Measurements from ENCODE around the gene DHX16. TPM values are rescaled to one million over a fixed set of nuclear protein-coding genes. Genes with fewer than 3 reads are reported as not detected.

Gene DHX16
- total RNA-seq, 1 experiment from 2014 or later = 34.8 TPM

DNA sequence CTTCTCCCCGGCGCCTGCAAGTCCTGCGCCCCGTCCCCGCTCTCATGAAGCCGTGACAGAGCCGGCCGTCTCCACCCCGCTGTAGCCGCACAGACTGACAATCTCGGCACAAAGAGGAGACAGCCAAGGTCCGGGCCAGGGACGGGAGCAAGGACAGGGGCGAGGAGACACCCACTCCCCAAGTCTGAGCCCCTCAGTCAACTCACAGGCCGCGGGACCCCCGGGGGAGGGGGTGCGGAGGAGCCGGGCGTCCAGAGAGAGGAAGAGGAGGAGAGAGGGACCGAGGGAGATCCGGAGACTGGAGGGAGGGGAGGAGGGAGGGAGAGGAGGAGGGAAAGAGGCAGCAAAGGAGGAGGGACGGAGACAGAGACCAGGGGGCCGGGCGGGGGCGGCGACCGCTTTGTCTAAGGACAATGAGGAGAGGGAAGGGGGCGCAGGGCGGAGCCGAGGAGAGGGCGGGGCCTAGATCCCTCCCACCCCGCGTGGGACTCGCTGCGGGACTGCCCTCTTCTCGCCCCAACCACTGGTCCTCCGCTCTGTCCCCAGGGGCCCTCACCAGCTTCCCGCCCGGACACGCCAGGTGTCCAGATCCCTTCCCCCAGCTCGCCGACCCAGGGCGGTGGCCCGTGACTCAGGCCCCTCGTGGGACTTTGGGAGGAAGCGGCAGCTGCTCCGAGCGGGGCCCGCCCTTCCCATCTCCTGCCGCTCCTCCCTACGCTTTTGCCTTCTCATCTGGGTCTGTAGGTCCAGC, 14.3 kb upstream of the DHX16 start:
- no peaks in the 10 kb centered on the region for H3K9me3 ChIP-seq (ENCODE audit: control insufficient read depth, low read depth, low read length)
- no peak overlapping the region for H2BK15ac ChIP-seq (ENCODE audit: low read depth, low read length)
- no peak overlapping the region for H3K14ac ChIP-seq (ENCODE audit: insufficient read depth, low read length)
- Mint-ChIP-seq H3K4me3 (peak overlapping the region; percentile 86 to 88), H3K4me1 (peaks cover 70 to 74% of the 10 kb centered on the region in 2 experiments), H3K27ac (peak overlapping the region; percentile 75 to 90 (median 80); a peak in 4 of 7 replicates), H3K27me3 (ENCODE audit: low read depth) (peaks cover 3% of the 10 kb centered on the region; the same call in 1 of the 2 replicates), H3K36me3 (ENCODE audit: insufficient read depth in 1 of 3, low read depth in 3 of 3) (peaks cover 4 to 22% (median 15%) of the 10 kb centered on the region in 3 experiments; a peak in 5 of 7 replicates), H3K9me3 (no peaks in the 10 kb centered on the region; a peak in 1 of 5 replicates)
- H3K27ac ChIP-seq (ENCODE audit: insufficient read length, low read depth, low read length) = no peak overlapping the region
- TF ChIP-seq CTCF (conservative IDR thresholded peaks at IDR 0.05) = no peak
- H3K4me2 ChIP-seq (ENCODE audit: insufficient read depth, insufficient read length, low read length) = peak overlapping the region; percentile 74
- H3T11ph ChIP-seq (ENCODE audit: low read length) = no peak overlapping the region
- H2BK20ac ChIP-seq (ENCODE audit: low read depth, low read length, poor library complexity, severe bottlenecking) = no peak overlapping the region
- H3K23me2 ChIP-seq (ENCODE audit: insufficient read length, low read depth, low read length, poor library complexity, severe bottlenecking) = peaks cover 33% of the 10 kb centered on the region
- no peak overlapping the region for H4K5ac ChIP-seq (ENCODE audit: insufficient read length, low read depth, low read length)
- no peak overlapping the region for H2BK12ac ChIP-seq (ENCODE audit: insufficient read length, low read depth, low read length)
- no peak overlapping the region for H2BK120ac ChIP-seq (ENCODE audit: low read depth, low read length, poor library complexity, severe bottlenecking)
- no peak overlapping the region for H2AK5ac ChIP-seq (ENCODE audit: insufficient read length, low read length)
- H2BK5ac ChIP-seq (ENCODE audit: insufficient read length, low read length) = no peak overlapping the region
- no peak overlapping the region for H3K4ac ChIP-seq (ENCODE audit: low read depth, low read length)
- no peaks in the 10 kb centered on the region for H3K79me1 ChIP-seq (ENCODE audit: insufficient read depth, low read depth, low read length, poor library complexity, severe bottlenecking)
- H3K79me2 ChIP-seq (ENCODE audit: insufficient read depth, low read length) = peaks cover 2% of the 10 kb centered on the region; the same call in 1 of the 2 replicates
- no peak overlapping the region for H2AFZ ChIP-seq (ENCODE audit: low read length)
- H3K56ac ChIP-seq (ENCODE audit: insufficient read length, low read depth, low read length) = no peak overlapping the region
- no peak overlapping the region for H3K18ac ChIP-seq (ENCODE audit: insufficient read length, low read depth, low read length)
- H4K8ac ChIP-seq (replicated peaks; ENCODE audit: insufficient read length, low read depth, low read length) = no peak overlapping the region
- peaks cover 16% of the 10 kb centered on the region; the same call in 1 of the 2 replicates for H3K4me1 ChIP-seq (ENCODE audit: insufficient read depth, low read length)
- H3K23ac ChIP-seq (ENCODE audit: insufficient read length, low read depth, low read length) = no peak overlapping the region
- H3K9ac ChIP-seq (ENCODE audit: extremely low read depth, insufficient read length, low read length) = peak overlapping the region; percentile 35
- H4K20me1 ChIP-seq (ENCODE audit: control insufficient read depth, insufficient read depth, insufficient read length) = no peaks in the 10 kb centered on the region
- no CpG with 5 or more reads among the region's 52 CpGs for WGBS (ENCODE audit: extremely low coverage, insufficient read length, low lambda C conversion rate)
- peak; percentile 89 for DNase-seq
- no peak overlapping the region for H4K91ac ChIP-seq (ENCODE audit: insufficient read length, low read depth, low read length)
- no peaks in the 10 kb centered on the region for H3K27me3 ChIP-seq (ENCODE audit: insufficient read depth, low read length)

All from H9 (cell line).